Measurements from ENCODE around the gene KLF17.

DNA sequence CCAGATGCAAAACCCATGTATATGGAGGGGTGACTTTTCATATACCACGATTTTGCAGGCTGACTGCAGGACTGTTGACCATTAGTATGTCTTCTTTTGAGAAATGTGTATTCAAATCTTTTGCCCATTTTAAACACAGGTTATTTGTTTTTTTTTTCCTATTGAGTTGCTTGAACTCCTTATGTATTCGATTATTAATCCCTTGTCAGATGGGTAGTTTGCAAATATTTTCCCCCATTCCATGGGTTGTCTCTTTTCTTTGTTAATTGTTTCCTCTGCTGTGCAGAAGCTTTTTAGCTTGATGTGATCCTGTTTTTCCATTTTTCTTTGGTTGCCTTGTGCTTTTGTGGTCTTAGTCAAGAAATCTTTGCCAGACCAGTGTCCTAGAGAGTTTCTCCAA is 24.6 kb upstream of the KLF17 start:
- TF ChIP-seq, protein P1, sequence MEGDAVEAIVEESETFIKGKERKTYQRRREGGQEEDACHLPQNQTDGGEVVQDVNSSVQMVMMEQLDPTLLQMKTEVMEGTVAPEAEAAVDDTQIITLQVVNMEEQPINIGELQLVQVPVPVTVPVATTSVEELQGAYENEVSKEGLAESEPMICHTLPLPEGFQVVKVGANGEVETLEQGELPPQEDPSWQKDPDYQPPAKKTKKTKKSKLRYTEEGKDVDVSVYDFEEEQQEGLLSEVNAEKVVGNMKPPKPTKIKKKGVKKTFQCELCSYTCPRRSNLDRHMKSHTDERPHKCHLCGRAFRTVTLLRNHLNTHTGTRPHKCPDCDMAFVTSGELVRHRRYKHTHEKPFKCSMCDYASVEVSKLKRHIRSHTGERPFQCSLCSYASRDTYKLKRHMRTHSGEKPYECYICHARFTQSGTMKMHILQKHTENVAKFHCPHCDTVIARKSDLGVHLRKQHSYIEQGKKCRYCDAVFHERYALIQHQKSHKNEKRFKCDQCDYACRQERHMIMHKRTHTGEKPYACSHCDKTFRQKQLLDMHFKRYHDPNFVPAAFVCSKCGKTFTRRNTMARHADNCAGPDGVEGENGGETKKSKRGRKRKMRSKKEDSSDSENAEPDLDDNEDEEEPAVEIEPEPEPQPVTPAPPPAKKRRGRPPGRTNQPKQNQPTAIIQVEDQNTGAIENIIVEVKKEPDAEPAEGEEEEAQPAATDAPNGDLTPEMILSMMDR (conservative IDR thresholded peaks at IDR 0.05; ENCODE audit: low read depth in 2 of 2), result no peak
- TF ChIP-seq EZH2 (IDR thresholded peaks at IDR 0.05; ENCODE audit: low read depth, unreplicated experiment) (no peak), POLR2AphosphoS5 (IDR thresholded peaks at IDR 0.05; ENCODE audit: low read depth) (no peak), CREB1 (CRISPR knock-in tag; IDR thresholded peaks at IDR 0.05; ENCODE audit: low read depth) (no peak), EZH2phosphoT487 (IDR thresholded peaks at IDR 0.05; ENCODE audit: unreplicated experiment) (no peak), JUNB (IDR thresholded peaks at IDR 0.05; ENCODE audit: unreplicated experiment) (no peak), STAT1 (IDR thresholded peaks at IDR 0.05; ENCODE audit: unreplicated experiment) (no peak), ZNF331 (CRISPR knock-in tag; IDR thresholded peaks at IDR 0.05; ENCODE audit: low read depth) (no peak)
- TF ChIP-seq, protein P2, sequence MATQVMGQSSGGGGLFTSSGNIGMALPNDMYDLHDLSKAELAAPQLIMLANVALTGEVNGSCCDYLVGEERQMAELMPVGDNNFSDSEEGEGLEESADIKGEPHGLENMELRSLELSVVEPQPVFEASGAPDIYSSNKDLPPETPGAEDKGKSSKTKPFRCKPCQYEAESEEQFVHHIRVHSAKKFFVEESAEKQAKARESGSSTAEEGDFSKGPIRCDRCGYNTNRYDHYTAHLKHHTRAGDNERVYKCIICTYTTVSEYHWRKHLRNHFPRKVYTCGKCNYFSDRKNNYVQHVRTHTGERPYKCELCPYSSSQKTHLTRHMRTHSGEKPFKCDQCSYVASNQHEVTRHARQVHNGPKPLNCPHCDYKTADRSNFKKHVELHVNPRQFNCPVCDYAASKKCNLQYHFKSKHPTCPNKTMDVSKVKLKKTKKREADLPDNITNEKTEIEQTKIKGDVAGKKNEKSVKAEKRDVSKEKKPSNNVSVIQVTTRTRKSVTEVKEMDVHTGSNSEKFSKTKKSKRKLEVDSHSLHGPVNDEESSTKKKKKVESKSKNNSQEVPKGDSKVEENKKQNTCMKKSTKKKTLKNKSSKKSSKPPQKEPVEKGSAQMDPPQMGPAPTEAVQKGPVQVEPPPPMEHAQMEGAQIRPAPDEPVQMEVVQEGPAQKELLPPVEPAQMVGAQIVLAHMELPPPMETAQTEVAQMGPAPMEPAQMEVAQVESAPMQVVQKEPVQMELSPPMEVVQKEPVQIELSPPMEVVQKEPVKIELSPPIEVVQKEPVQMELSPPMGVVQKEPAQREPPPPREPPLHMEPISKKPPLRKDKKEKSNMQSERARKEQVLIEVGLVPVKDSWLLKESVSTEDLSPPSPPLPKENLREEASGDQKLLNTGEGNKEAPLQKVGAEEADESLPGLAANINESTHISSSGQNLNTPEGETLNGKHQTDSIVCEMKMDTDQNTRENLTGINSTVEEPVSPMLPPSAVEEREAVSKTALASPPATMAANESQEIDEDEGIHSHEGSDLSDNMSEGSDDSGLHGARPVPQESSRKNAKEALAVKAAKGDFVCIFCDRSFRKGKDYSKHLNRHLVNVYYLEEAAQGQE (IDR thresholded peaks at IDR 0.05; ENCODE audit: unreplicated experiment), result no peak

Measured in GM23338 (cell line).